Measurements from ENCODE around the gene NRP1.

DNA sequence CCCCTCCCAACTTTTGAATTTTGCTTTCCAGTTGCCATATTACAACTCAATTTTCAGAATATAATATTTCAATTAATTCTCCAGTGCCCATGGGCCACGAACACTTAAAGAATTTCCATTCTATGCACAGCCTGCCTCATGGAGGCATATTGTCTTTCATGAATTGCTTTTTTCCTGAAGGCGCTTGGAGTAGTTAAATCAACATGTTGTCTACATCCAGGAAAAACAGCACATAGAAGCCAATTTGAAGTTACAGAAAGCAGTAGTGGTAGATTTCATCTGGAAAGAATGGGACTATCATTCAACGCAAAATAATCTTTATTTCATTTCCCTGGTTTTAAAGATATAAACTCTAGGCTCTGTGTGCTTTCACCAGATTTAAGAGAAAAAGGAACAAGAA, 106.0 kb downstream of the NRP1 start:
- TF ChIP-seq, protein P1, sequence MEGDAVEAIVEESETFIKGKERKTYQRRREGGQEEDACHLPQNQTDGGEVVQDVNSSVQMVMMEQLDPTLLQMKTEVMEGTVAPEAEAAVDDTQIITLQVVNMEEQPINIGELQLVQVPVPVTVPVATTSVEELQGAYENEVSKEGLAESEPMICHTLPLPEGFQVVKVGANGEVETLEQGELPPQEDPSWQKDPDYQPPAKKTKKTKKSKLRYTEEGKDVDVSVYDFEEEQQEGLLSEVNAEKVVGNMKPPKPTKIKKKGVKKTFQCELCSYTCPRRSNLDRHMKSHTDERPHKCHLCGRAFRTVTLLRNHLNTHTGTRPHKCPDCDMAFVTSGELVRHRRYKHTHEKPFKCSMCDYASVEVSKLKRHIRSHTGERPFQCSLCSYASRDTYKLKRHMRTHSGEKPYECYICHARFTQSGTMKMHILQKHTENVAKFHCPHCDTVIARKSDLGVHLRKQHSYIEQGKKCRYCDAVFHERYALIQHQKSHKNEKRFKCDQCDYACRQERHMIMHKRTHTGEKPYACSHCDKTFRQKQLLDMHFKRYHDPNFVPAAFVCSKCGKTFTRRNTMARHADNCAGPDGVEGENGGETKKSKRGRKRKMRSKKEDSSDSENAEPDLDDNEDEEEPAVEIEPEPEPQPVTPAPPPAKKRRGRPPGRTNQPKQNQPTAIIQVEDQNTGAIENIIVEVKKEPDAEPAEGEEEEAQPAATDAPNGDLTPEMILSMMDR (conservative IDR thresholded peaks at IDR 0.05; ENCODE audit: low read depth, low read length): no peak
- TF ChIP-seq EZH2 (IDR thresholded peaks at IDR 0.05; ENCODE audit: borderline replicate concordance, low read depth, low read length, poor library complexity, severe bottlenecking): no peak
